Activated T-cell treated with anti-CD3 and anti-CD28 coated beads for 4 hours (primary cell): ENCODE results near the gene SPPL2B.
"Not testable (repeated sequence)": the region's sequence is repeated elsewhere in the genome, so short reads cannot be mapped to it uniquely, and the experiment has no call there.

Experiments
- DNase-seq: peaks from one replicate; pipeline ENCODE4 v3.0.0-alpha.2; 2020

SPPL2B gene

GRCh38 chr19:2328401-2329148 lies at the start of gene SPPL2B, which contains the start of gene LSM7:
SPPL2B (plus strand) TSS chr19:2328684; CDS start chr19:2328710, 26 bp downstream.
LSM7 (minus strand) TSS chr19:2328586; CDS start chr19:2328566, 20 bp downstream.
- DNase-seq, result peak; percentile 92

- no peak for DNase-seq
Observed at GRCh38 chr19:2280633-2281264, 47.7 kb upstream of the SPPL2B start.

- not testable (repeated sequence) for DNase-seq
Observed at GRCh38 chr19:2281265-2282061, 47.0 kb upstream of the SPPL2B start.

GRCh38 chr19:2282062-2282861 lies 46.2 kb upstream of the SPPL2B start, which contains the start of gene PEAK3:
PEAK3 (minus strand) TSS chr19:2282175; CDS start chr19:2280931, 1,244 bp downstream.
- no peak for DNase-seq

- DNase-seq, result no peak
Observed at GRCh38 chr19:2282862-2283237, 45.6 kb upstream of the SPPL2B start.

- no peak for DNase-seq
Observed at GRCh38 chr19:2283835-2284507, 44.5 kb upstream of the SPPL2B start.

GRCh38 chr19:2286402-2287140 lies 41.9 kb upstream of the SPPL2B start:
- no peak for DNase-seq

- DNase-seq, result no peak
Observed at GRCh38 chr19:2287585-2288337, 40.7 kb upstream of the SPPL2B start.

GRCh38 chr19:2288338-2288817 lies 40.1 kb upstream of the SPPL2B start:
- DNase-seq, result no peak

- DNase-seq, result no peak
Observed at GRCh38 chr19:2288818-2289713, 39.4 kb upstream of the SPPL2B start.

- DNase-seq, result no peak
Observed at GRCh38 chr19:2289714-2290435, 38.6 kb upstream of the SPPL2B start.

- DNase-seq, result no peak
Observed at GRCh38 chr19:2290441-2291184, 37.9 kb upstream of the SPPL2B start.

- DNase-seq, result no peak
Observed at GRCh38 chr19:2291185-2291751, 37.2 kb upstream of the SPPL2B start.

GRCh38 chr19:2294687-2295335 lies 33.7 kb upstream of the SPPL2B start:
- DNase-seq, result no peak

GRCh38 chr19:2296141-2296540 lies 32.3 kb upstream of the SPPL2B start:
- DNase-seq, result no peak

- DNase-seq, result no peak
Observed at GRCh38 chr19:2300533-2300932, 28.0 kb upstream of the SPPL2B start.
